MG63 (cell line): Measurements from ENCODE around the gene GARIN5A. TPM values are rescaled to one million over a fixed set of nuclear protein-coding genes. Genes with fewer than 3 reads are reported as not detected.

Experiments
- DNase-seq: peaks from one replicate; pipeline ENCODE4 v3.0.0-alpha.2; 2020
- H3K27me3 ChIP-seq: fragments of 250-450 bp; sonication (Bioruptor Pico); 2 replicates; pipeline ENCODE4 v1.5.1; 2020; ENCODE audit warnings: mild to moderate bottlenecking, moderate library complexity
- H3K36me3 ChIP-seq: fragments of 250-450 bp; sonication (Bioruptor Pico); 2 replicates; pipeline ENCODE4 v1.5.1; 2020; ENCODE audit warnings: mild to moderate bottlenecking, moderate library complexity
- H3K4me3 ChIP-seq: fragments of 250-450 bp; sonication (Bioruptor Pico); 2 replicates; pipeline ENCODE4 v1.5.1; 2020; ENCODE audit warnings: mild to moderate bottlenecking, moderate library complexity
- H3K9me3 ChIP-seq: fragments of 250-450 bp; sonication (Bioruptor Pico); 2 replicates; pipeline ENCODE4 v1.5.1; 2020; ENCODE audit warnings: mild to moderate bottlenecking, moderate library complexity
- total RNA-seq: library from RNA; depleted of rRNA; stranded (reverse); fragments of >200 nt; shearing (Covaris generic); gene quantifications from 2 replicates; pipeline ENCODE4 v1.2.3, GENCODE V29; 2014; ENCODE audit warnings: low replicate concordance; rRNA removed

GARIN5A gene
- total RNA-seq, 1 experiment from 2014 or later = 1.2 TPM

DNA sequence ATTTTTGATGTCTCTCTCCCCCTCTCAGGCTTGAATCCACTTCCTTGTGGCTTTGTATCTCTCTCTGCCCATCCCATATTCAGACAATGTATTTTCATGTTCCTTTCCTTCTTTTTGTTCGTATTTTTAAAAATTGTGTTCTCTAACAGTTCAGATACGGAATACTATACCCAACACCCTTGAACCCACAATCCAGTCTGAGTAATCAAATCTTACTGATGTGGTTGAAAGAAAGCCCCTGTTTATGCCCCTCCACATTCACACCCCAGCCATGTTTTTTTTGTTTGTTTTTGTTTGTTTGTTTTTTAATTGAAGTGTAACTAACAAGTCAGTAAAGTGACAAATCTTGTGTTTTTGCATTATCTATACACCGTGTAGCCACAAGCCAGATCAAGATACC is 56.5 kb downstream of the GARIN5A start:
- H3K27me3 ChIP-seq = no peaks in the 10 kb centered on the region
- no peak overlapping the region for H3K4me3 ChIP-seq
- no peak for DNase-seq
- H3K9me3 ChIP-seq = no peaks in the 10 kb centered on the region
- no peaks in the 10 kb centered on the region for H3K36me3 ChIP-seq

DNA sequence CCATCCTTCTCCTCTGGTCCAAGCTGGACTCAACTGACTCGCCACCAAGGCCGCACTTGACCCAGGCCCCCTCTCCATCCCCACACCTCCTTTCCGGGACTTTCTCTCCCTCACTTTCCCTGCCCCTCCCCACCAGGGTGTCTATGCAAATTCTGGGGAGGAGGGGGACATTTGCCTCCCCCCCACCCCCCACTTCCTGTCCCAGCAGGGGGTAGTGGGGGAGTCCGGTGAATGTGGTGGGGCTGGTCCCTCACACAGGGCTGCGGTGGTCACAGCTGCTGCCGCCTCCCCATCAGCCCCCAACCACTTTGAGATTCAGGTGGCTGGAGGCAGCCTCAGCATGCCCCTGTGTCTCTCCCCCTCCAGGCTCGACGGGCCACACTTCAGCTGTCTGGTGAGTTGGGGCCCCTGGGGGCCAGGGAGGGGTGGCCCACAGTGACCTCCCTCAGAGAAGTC is 57.0 kb downstream of the GARIN5A start:
- Histone ChIP-seq H3K9me3 (no peaks in the 10 kb centered on the region), H3K36me3 (peaks cover 2% of the 10 kb centered on the region; the same call in 1 of the 2 replicates), H3K27me3 (no peaks in the 10 kb centered on the region), H3K4me3 (no peak overlapping the region)
- no peak for DNase-seq

DNA sequence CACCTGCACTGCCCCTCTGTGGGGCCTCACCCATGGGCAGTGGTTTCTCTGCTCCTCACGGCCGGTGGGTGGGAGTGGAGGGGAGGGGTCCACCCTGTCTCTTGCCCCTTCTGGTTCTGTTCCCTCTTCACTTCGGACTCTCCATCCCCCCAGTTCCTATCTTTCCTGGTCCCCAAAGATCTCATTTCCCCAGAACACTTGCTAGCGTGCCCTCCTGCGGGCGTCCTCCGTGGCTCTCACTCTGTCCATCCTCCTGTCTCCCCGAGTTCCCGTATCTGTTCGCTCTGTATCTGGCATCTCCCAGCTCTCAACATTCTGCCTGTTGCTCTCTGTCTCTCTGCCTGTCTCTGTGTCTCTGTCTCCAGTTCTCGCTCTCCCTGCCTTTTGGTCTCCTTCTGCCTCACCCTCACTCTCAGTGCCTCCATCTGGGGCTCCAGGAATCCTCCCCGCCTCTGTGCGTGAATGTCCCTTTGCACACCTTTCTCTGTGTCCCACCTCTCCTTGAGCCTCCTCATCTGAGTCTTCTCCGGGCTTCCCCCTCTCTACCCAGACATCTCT is 57.5 kb downstream of the GARIN5A start:
- H3K4me3 ChIP-seq = no peak overlapping the region
- no peaks in the 10 kb centered on the region for H3K9me3 ChIP-seq
- H3K27me3 ChIP-seq = no peaks in the 10 kb centered on the region
- peaks cover 4% of the 10 kb centered on the region; the same call in 1 of the 2 replicates for H3K36me3 ChIP-seq
- no peak for DNase-seq

DNA sequence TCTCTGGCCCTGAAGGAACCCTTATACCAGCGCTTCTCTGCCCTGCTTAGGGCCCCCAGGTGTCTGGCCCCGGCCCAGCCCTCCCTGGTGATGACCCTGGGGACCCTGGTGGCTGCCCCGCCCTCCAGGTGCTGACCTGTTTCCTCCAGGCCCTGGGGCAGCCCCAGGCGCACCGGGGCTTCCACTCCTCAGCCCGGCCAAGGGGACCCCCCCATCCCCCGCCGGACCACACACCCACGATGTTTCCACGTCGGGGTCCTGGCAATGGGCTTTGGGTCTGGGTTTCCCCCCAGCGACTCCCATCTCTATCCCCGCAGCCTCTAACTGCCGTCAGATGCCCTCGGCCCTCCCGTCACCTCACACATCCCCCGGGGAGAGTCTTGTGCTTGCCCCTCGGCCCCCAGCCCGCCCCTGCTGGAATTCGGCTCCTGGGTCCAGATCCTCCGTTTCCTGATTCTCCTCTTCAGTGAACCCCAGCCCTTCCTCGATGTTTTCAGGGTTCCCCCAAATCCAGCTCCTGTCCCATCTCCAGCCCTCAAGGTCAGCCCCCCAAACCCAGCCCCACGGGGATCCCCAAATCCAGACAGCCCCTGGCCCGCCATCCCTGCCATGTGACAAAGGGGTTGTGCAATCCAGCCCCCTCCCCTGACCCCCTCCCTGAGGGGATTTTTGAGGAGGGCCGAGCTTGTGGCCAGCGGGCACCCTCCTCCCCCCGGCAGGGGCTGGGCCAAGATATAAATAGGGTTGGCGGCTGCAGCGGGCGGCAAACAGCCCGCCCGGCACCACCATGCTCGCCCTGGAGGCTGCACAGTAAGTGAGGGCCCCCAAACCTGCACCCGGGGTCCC is 58.2 kb downstream of the GARIN5A start, which contains the start of gene SPIB:
TSS of gene SPIB (plus strand) at position 763 of the 846 bp plus-strand sequence. CDS start at position 788, 25 bp downstream.
- H3K4me3 ChIP-seq = no peak within 1 kb of the TSS
- peaks cover 7% of the 10 kb centered on the region for H3K36me3 ChIP-seq
- no peaks in the 10 kb centered on the region for H3K27me3 ChIP-seq
- no peak for DNase-seq
- H3K9me3 ChIP-seq = no peaks in the 10 kb centered on the region

GRCh38 chr19:50417111-50418081 is 59.3 kb downstream of the GARIN5A start:
- H3K27me3 ChIP-seq = no peaks in the 10 kb centered on the region
- no peak for DNase-seq
- no peak overlapping the region for H3K4me3 ChIP-seq
- peaks cover 12% of the 10 kb centered on the region for H3K36me3 ChIP-seq
- H3K9me3 ChIP-seq = peaks cover 2% of the 10 kb centered on the region; the same call in 1 of the 2 replicates

Other genes with a start within 250 kb of the GARIN5A start
- not detected in 2 replicates for gene KCNC3, start 147.5 kb downstream of the GARIN5A start, total RNA-seq
- 1.5 TPM in 1 of 2 replicates, not detected in the other for gene NAPSA, start 111.2 kb downstream of the GARIN5A start, total RNA-seq
- 113 and 173 TPM in 2 replicates for gene NR1H2, start 100.4 kb downstream of the GARIN5A start, total RNA-seq
- 44.1 and 117 TPM in 2 replicates for gene POLD1, start 92.5 kb downstream of the GARIN5A start, total RNA-seq
- gene SPIB, start 57.9 kb downstream of the GARIN5A start, total RNA-seq = not detected in 2 replicates
- gene MYBPC2, start 44.0 kb downstream of the GARIN5A start, total RNA-seq = 0.03 TPM in 1 of 2 replicates, not detected in the other
- gene EMC10, start 341 bp downstream of the GARIN5A start, total RNA-seq = 98.5 and 127 TPM in 2 replicates
- 92.8 and 140 TPM in 2 replicates for gene JOSD2, start 34.3 kb upstream of the GARIN5A start, total RNA-seq
- not detected in 2 replicates for gene ASPDH, start 37.1 kb upstream of the GARIN5A start, total RNA-seq
- 1.1 and 1.7 TPM in 2 replicates for gene LRRC4B, start 91.6 kb upstream of the GARIN5A start, total RNA-seq
- gene SYT3, start 163.0 kb upstream of the GARIN5A start, total RNA-seq = not detected in 2 replicates
- 0.33 TPM in 1 of 2 replicates, not detected in the other for gene C19orf81, start 172.6 kb upstream of the GARIN5A start, total RNA-seq
- 3.1 and 3.6 TPM in 2 replicates for gene SHANK1, start 243.0 kb upstream of the GARIN5A start, total RNA-seq
- 105 and 139 TPM in 2 replicates for gene CLEC11A, start 246.5 kb upstream of the GARIN5A start, total RNA-seq